Duodenal mucosa (tissue), 2 donors: Measurements from ENCODE around the gene SNX24.

ENCODE experiments used
- H3K27ac ChIP-seq: one replicate; pipeline ENCODE4 v1.7.0; 2013; ENCODE audit warnings: low read depth, low read length
- H3K27me3 ChIP-seq, 2 donors: one replicate each; pipeline ENCODE4 v1.7.0; 2013; ENCODE audit warnings: low read length in 2 of 2, control low read depth in 1 of 2; ENCODE audit not compliant: insufficient read depth in 2 of 2, control insufficient read depth in 1 of 2
- H3K36me3 ChIP-seq, 2 donors: one replicate each; pipeline ENCODE4 v1.7.0; 2013; ENCODE audit warnings: low read length in 2 of 2, control low read depth in 1 of 2; ENCODE audit not compliant: insufficient read depth in 2 of 2, control insufficient read depth in 1 of 2
- H3K4me1 ChIP-seq, 2 donors: one replicate each; pipeline ENCODE4 v1.7.0; 2013; ENCODE audit warnings: low read length in 2 of 2, control low read depth in 1 of 2; ENCODE audit not compliant: insufficient read depth in 2 of 2, control insufficient read depth in 1 of 2
- H3K4me3 ChIP-seq, 2 donors: one replicate each; pipeline ENCODE4 v1.7.0; 2013; ENCODE audit warnings: low read length in 2 of 2, low read depth in 1 of 2
- H3K9ac ChIP-seq, 2 donors: one replicate each; pipeline ENCODE4 v1.7.0; 2013; ENCODE audit warnings: low read length in 2 of 2, low read depth in 1 of 2
- H3K9me3 ChIP-seq, 2 donors: one replicate each; pipeline ENCODE4 v1.7.0; 2013; ENCODE audit warnings: low read length in 2 of 2, control low read depth in 1 of 2; ENCODE audit not compliant: control insufficient read depth in 1 of 2

SNX24 gene

DNA sequence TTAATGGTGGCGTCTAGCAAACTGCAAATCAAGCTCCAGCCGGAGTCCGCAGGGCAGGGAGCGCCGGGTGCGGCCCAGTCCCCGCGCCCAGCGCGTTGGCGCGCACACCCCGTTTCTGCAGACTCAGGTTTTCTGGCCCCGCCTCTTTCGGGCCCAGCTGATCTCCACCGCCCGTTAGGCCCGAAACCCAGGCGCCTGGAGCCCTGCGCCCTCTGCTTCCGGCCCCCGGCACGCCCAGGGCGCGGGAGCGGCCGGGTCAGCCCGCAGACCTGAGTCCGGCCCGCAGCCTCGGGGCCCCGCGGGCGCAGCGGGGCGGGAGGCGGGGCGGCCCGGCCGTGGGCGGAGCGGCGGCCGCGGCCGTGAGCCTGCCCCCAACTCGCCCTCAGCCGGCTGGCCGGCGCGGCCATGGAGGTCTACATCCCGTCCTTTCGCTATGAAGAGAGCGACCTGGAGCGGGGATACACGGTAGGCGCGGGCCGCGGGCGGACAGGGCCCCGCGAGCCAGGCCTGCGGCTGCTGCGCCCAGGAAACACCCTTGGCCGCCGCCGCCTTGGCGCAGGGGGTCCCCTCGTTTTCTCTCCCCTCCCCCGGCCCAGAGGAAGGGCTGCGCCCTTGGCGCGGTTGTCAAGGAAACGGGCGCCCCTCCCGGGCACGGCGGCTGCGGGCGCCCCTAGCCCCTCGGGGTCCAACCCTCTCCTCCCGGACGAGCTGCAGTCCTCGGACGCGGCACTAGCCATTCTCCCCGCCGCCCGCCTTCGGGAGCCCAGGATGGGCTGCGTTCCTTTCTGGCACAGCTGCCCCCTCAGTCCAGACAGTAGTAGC, at the start of gene SNX24:
Gene SNX24 (plus strand): TSS at position 385 of the 822 bp plus-strand sequence. CDS start 21 bp downstream, at position 406.
- no peaks in the 10 kb centered on the region for H3K27me3 ChIP-seq
- H3K9me3 ChIP-seq, result no peaks in the 10 kb centered on the region
- peak within 1 kb of the TSS; percentile 79 to 86 for H3K4me3 ChIP-seq
- H3K36me3 ChIP-seq, result no peaks in the 10 kb centered on the region
- H3K4me1 ChIP-seq, result peaks cover 16 to 18% of the 10 kb centered on the region in 2 donors
- H3K9ac ChIP-seq, result peak within 1 kb of the TSS; percentile 84 to 86
- peak within 1 kb of the TSS; percentile 77 for H3K27ac ChIP-seq

- H3K4me3 ChIP-seq, result no peak overlapping the region
- H3K36me3 ChIP-seq, result peaks cover 15 to 39% of the 10 kb centered on the region in 2 donors
- no peaks in the 10 kb centered on the region for H3K4me1 ChIP-seq
- no peaks in the 10 kb centered on the region for H3K9me3 ChIP-seq
- H3K27ac ChIP-seq, result no peak overlapping the region
- H3K9ac ChIP-seq, result no peak overlapping the region
- H3K27me3 ChIP-seq, result no peaks in the 10 kb centered on the region
Observed at GRCh38 chr5:122805481-122805880, 39.9 kb upstream of the SNX24 start.

DNA sequence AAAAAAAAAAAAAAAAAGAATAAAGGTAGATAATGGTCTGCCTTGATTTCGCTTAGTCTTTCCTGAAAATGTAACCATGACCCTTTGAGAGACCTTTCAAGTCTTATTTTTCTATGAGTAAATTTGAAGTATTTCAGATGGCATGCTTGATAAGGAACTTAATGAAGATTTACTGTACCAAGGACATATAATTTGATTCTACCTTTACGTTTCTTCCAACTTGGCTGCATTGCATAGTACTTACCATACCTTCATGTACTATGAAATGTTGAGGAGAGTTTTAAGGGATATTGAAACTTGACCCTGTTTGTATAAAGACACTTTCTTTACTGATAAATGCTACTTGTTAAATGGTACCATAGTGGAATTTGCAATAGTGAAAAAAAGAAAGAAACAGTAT, 35.0 kb upstream of the SNX24 start:
- no peak overlapping the region for H3K27ac ChIP-seq
- no peaks in the 10 kb centered on the region for H3K27me3 ChIP-seq
- no peak overlapping the region for H3K4me3 ChIP-seq
- H3K4me1 ChIP-seq, result no peaks in the 10 kb centered on the region
- H3K36me3 ChIP-seq, result peaks cover 10 to 12% of the 10 kb centered on the region in 2 donors
- H3K9me3 ChIP-seq, result no peaks in the 10 kb centered on the region
- no peak overlapping the region for H3K9ac ChIP-seq

- peaks cover 8 to 23% of the 10 kb centered on the region in 2 donors for H3K36me3 ChIP-seq
- H3K4me3 ChIP-seq, result no peak overlapping the region
Observed at GRCh38 chr5:122815218-122815767, 30.1 kb upstream of the SNX24 start.

GRCh38 chr5:122816756-122817155, 28.7 kb upstream of the SNX24 start:
- no peaks in the 10 kb centered on the region for H3K4me1 ChIP-seq
- no peak overlapping the region for H3K9ac ChIP-seq
- no peaks in the 10 kb centered on the region for H3K27me3 ChIP-seq
- H3K4me3 ChIP-seq, result no peak overlapping the region
- peaks cover 8 to 24% of the 10 kb centered on the region in 2 donors for H3K36me3 ChIP-seq
- no peaks in the 10 kb centered on the region for H3K9me3 ChIP-seq
- no peak overlapping the region for H3K27ac ChIP-seq

More at GRCh38 chr5:122815218-122815767, 30.1 kb upstream of the SNX24 start:
- H3K27ac ChIP-seq, result no peak overlapping the region
- no peaks in the 10 kb centered on the region for H3K4me1 ChIP-seq
- no peaks in the 10 kb centered on the region for H3K9me3 ChIP-seq
- H3K9ac ChIP-seq, result no peak overlapping the region
- no peaks in the 10 kb centered on the region for H3K27me3 ChIP-seq

DNA sequence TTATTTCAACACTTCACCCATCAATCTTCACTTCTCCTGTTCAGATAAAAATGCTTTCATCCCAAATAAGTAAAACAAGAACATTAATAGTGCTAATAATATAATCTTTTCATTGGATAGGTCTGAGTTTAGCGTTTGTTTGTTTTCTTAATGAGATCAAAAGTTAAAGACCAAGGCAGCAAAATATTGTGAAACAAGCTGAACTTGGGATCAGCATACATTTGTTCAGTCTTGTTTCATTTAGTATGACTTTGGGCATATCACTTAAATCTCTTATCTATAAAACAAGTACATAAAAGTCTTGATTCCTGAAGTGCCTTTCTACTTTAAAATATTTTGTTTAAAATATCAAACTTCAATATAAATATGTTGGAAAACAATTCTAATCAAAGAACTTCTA, 13.4 kb upstream of the SNX24 start:
- no peak overlapping the region for H3K4me3 ChIP-seq
- H3K27me3 ChIP-seq, result no peaks in the 10 kb centered on the region

DNA sequence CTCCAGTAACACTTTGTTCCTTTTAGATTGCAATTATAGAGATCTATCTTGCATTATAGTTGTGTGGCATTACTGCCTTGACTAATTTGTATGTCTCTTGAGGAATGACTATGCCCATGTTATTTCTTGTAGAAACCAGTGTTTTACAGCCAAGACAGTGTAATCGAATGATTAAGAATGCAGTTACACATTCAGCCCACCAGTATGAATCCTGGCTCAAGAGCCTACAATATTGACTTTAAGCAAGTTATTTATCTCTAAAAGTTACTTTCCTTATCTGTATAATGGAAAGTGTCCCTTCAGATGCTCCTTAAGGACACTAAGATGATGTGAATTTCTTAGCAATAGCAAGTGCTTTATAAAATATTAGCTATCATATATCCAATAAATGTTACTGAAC, 9.7 kb upstream of the SNX24 start:
- no peaks in the 10 kb centered on the region for H3K27me3 ChIP-seq
- H3K27ac ChIP-seq, result no peak overlapping the region
- no peak overlapping the region for H3K4me3 ChIP-seq
- no peaks in the 10 kb centered on the region for H3K9me3 ChIP-seq
- peaks cover 0 to 2% of the 10 kb centered on the region in 2 donors for H3K36me3 ChIP-seq
- no peak overlapping the region for H3K9ac ChIP-seq
- H3K4me1 ChIP-seq, result no peaks in the 10 kb centered on the region

More for the DNA sequence above, 13.4 kb upstream of the SNX24 start:
- Histone ChIP-seq H3K4me1 (no peaks in the 10 kb centered on the region), H3K27ac (no peak overlapping the region), H3K9ac (no peak overlapping the region), H3K9me3 (no peaks in the 10 kb centered on the region), H3K36me3 (peaks cover 9 to 14% of the 10 kb centered on the region in 2 donors)

- Histone ChIP-seq H3K27me3 (no peaks in the 10 kb centered on the region), H3K27ac (no peak overlapping the region), H3K36me3 (no peaks in the 10 kb centered on the region), H3K4me3 (no peak overlapping the region), H3K9me3 (no peaks in the 10 kb centered on the region), H3K4me1 (no peaks in the 10 kb centered on the region), H3K9ac (no peak overlapping the region)
Observed at GRCh38 chr5:122836947-122837346, 8.5 kb upstream of the SNX24 start.

DNA sequence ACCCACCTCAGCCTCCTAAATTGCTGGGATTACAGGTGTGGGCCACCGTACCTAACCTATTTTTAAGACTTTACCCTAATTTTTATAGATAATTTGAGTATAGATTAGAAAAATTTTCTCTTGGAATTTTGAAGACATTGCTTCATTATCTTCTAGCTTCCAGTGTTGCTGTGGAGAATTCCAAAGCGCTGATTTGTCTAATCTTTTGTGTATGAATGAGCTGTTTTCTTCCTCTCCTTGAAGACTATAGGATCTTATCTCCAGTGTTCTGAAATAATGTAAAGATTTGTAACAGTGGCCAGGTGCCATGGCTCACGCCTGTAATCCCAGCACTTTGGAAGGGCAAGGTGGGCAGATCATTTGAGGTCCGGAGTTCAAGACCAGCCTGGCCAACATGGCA, 5.7 kb upstream of the SNX24 start:
- Histone ChIP-seq H3K27ac (no peak overlapping the region), H3K9me3 (no peaks in the 10 kb centered on the region), H3K4me3 (no peak overlapping the region), H3K9ac (no peak overlapping the region), H3K36me3 (no peaks in the 10 kb centered on the region), H3K4me1 (peaks cover 7 to 9% of the 10 kb centered on the region in 2 donors), H3K27me3 (no peaks in the 10 kb centered on the region)

DNA sequence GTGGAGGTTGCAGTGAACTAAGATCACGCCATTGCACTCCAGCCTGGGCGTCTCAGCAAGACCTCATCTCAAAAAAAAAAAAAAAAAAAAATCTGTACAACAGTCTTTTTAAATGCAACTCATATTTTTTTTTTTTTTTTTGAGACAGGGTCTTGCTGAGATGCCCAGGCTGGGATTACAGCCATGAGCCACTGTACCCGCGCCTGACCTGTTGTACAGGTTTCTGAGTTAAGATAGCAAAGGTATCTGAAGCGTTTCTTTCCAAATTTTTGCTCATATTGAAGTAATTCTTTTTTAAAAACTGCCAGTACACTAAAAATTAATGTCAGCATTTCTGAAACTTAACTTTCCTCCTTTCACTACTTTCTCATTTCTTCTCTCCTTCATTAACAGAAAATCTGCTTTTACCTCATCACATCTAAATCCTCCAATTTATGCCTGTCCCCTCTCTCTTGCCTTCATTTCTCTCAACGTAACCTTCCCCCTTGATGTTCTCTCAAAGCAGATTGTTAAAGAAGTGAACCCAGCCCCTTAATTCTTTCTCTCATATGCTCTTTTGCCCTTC, 3.3 kb upstream of the SNX24 start:
- Histone ChIP-seq H3K4me3 (no peak overlapping the region), H3K27me3 (no peaks in the 10 kb centered on the region), H3K4me1 (peaks cover 16 to 18% of the 10 kb centered on the region in 2 donors), H3K9me3 (no peaks in the 10 kb centered on the region), H3K36me3 (no peaks in the 10 kb centered on the region), H3K27ac (no peak overlapping the region), H3K9ac (no peak overlapping the region)
